GM10248 (cell line): ENCODE data around the gene CADM2.

Experiments used
- CTCF ChIA-PET: fragments of 300-600 bp; sonication (Branson Sonifier 250); formaldehyde crosslinking; extraction: SDS; loops from one replicate; lab custom pipeline; 2021; ENCODE audit warnings: antibody characterized with exemption; lab: Yijun Ruan, JAX
- POLR2A ChIA-PET: fragments of 350-650 bp; sonication (Branson Sonifier 250); formaldehyde crosslinking; extraction: SDS; loops from one replicate; lab custom pipeline; 2020; ENCODE audit warnings: antibody characterized with exemption; lab: Yijun Ruan, JAX
- DNase-seq: peaks from one replicate; pipeline ENCODE4 v3.0.0; 2012; ENCODE audit errors: extremely low spot score
- TF ChIP-seq, protein P1 (sequence below): IDR thresholded peaks from 2 replicates; pipeline ENCODE4 v1.5.1; 2012; ENCODE audit warnings: mild to moderate bottlenecking, low read depth; ENCODE audit errors: extremely low read depth, missing control alignments, control extremely low read depth

CADM2 gene

DNA sequence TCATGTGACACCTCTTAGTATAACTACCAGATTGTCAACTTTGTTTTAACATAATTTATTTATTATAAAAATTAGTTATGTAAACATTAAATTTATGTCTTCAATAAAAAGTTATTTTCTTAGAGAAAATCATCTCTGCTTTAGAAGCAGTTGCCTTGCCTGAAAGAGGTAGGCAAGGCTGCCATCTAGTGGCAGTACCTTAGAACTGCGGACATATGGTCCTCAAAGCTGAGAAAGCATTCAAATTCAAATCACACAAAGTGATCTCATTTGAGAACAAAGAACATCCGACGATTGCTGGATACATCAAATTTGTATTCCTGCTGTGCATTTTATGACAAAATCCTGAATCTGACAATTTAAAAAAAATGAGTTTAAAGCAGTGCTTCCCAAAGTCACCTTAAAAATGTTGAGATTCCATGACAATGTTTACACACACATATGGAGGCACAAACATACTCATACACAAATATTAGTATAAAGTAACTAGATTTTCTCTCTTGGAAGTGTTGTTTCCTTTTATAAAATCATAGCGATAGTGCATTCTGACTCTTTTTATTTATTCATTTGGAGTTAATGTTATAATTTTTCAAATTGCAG is 617.4 kb downstream of the CADM2 start:
- CTCF ChIA-PET = interaction anchor here (1.0 to 6.2 kb wide), 6 partner anchors 9 to 1028 kb away, joined by 3 to 56 read pairs (median 10); no protein-coding TSS in a partner anchor
- POLR2A ChIA-PET = no interaction called here
- TF ChIP-seq, protein P1, sequence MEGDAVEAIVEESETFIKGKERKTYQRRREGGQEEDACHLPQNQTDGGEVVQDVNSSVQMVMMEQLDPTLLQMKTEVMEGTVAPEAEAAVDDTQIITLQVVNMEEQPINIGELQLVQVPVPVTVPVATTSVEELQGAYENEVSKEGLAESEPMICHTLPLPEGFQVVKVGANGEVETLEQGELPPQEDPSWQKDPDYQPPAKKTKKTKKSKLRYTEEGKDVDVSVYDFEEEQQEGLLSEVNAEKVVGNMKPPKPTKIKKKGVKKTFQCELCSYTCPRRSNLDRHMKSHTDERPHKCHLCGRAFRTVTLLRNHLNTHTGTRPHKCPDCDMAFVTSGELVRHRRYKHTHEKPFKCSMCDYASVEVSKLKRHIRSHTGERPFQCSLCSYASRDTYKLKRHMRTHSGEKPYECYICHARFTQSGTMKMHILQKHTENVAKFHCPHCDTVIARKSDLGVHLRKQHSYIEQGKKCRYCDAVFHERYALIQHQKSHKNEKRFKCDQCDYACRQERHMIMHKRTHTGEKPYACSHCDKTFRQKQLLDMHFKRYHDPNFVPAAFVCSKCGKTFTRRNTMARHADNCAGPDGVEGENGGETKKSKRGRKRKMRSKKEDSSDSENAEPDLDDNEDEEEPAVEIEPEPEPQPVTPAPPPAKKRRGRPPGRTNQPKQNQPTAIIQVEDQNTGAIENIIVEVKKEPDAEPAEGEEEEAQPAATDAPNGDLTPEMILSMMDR = peak; percentile 84
- DNase-seq = peak; percentile 37

DNA sequence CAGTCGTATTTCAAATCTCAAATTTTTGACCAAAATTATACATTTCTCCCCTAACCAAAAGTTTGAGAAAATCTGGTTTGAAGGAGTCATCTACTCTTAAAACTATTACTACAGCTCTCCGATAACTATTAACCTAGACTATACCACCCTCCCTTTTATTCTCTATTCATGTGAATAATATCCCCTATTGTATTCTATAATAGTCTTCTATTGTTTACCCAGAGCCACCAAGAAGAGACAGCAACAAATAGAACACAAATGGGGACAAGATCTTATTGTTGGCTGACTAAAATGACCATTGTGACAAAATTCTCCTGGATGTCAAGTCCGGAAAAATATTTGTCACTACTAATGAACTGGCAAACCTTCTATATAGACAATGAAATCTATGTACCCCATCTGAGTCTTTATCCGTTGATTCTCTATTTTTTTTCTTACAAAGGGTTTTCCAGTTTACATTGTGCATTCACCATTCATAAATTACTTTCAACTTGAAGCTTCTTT is 618.0 kb downstream of the CADM2 start:
- ChIA-PET CTCF (interaction anchor here (0.9 to 6.2 kb wide), 7 partner anchors 9 to 1029 kb away, joined by 3 to 56 read pairs (median 6); no protein-coding TSS in a partner anchor), POLR2A (no interaction called here)
- no peak for DNase-seq
- TF ChIP-seq, protein P1 = no peak

DNA sequence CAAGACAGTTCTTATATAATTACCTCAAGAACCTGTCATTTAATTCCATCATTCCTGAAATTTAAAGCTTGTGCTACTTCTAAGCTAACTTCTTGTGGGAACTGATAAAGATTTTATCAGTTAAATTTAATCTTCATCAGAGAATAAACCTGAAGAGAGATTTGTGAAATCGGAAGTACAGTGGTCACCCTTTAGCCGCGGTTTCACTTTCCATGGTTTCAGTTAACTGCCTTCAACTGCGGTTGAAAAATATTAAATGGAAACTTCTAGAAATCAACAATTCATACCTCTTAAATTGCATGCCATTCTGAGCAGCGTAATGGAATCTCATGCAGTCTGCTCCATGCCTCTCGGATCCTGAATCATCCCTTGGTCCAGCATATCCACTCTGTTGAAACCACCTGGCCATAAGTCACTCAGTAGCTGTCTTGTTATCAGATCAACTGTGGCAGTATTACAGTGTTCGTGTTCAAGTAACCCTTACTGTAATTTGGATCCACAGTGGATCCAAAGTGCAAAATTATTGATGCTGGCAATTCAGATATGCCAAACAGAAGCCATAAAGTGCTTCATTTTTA is 626.1 kb downstream of the CADM2 start:
- TF ChIP-seq, protein P1 = no peak
- CTCF ChIA-PET = interaction anchor here (1.5 to 2.1 kb wide), 3 partner anchors 11 to 236 kb away, joined by 4 to 8 read pairs (median 7); no protein-coding TSS in a partner anchor
- POLR2A ChIA-PET = no interaction called here
- no peak for DNase-seq

DNA sequence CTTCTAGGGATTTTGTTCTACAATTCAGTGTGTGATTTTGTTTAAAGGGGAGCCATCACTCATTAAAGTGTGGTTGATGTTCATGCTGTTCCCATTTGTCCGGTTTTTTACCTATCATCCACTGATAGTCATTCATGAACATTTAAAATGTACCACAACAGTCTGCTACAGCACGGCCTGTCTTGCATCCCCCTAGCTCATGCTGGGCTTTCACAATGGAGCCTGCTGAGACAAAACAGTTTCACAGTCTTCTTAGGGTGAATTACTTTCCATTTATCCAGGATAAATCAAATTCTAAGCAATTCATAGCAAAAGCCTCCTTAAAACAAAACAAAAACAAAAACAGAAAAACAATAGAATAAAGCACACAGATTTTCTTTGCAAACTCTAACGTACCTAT is 627.2 kb downstream of the CADM2 start:
- POLR2A ChIA-PET = no interaction called here
- TF ChIP-seq, protein P1 = no peak
- CTCF ChIA-PET = interaction anchor here (1.5 to 1.9 kb wide), 2 partner anchors 12 to 235 kb away, joined by 4 to 7 read pairs; no protein-coding TSS in a partner anchor
- DNase-seq = no peak

GRCh38 chr3:85589145-85589544 is 630.4 kb downstream of the CADM2 start:
- ChIA-PET POLR2A (no interaction called here), CTCF (no interaction called here)
- TF ChIP-seq, protein P1 = no peak
- DNase-seq = no peak

GRCh38 chr3:85591451-85591850 is 632.7 kb downstream of the CADM2 start:
- DNase-seq = no peak
- CTCF ChIA-PET = interaction anchor here (0.7 kb wide), 1 partner anchor 15 kb away, joined by 3 read pairs; no protein-coding TSS in a partner anchor
- POLR2A ChIA-PET = no interaction called here
- TF ChIP-seq, protein P1 = no peak
